Astrocyte (in vitro differentiated cells and primary cell): ENCODE data around the gene GMPPB. TPM values are rescaled to one million over a fixed set of nuclear protein-coding genes. Genes with fewer than 3 reads are reported as not detected.
A peak's percentile ranks its signal among the peaks of the same experiment; 100 is the strongest.

Source experiments
- DNase-seq: peaks from one replicate; pipeline ENCODE4 v3.0.0-alpha.2; 2010; ENCODE audit warnings: low read depth
- FAIRE-seq: peaks from 2 replicates; lab custom pipeline; 2011; peaks lifted over from hg19 to GRCh38; lab: Jason Lieb, UNC
- H2AFZ ChIP-seq: 2 replicates; pipeline ENCODE4 v1.6.0; 2012; ENCODE audit warnings: low read depth, low read length, inconsistent platforms
- H3K27ac ChIP-seq: 2 replicates; pipeline ENCODE4 v1.5.1; 2011; ENCODE audit warnings: low read depth, low read length, inconsistent platforms
- H3K27me3 ChIP-seq: 2 replicates; pipeline ENCODE4 v1.6.0; 2011; ENCODE audit warnings: low read length, inconsistent platforms; ENCODE audit not compliant: insufficient read depth
- H3K36me3 ChIP-seq: 2 replicates; pipeline ENCODE4 v1.5.1; 2011; ENCODE audit warnings: low read length, inconsistent platforms; ENCODE audit not compliant: insufficient read depth
- H3K4me1 ChIP-seq: 2 replicates; pipeline ENCODE4 v1.5.1; 2011; ENCODE audit warnings: low read length, inconsistent platforms; ENCODE audit not compliant: insufficient read depth
- H3K4me2 ChIP-seq: 2 replicates; pipeline ENCODE4 v1.6.0; 2012; ENCODE audit warnings: low read length, inconsistent platforms
- H3K4me3 ChIP-seq: 2 replicates; pipeline ENCODE4 v1.5.1; 2011; ENCODE audit warnings: low read depth, mild to moderate bottlenecking, low read length, inconsistent platforms; ENCODE audit not compliant: insufficient read depth
- H3K79me2 ChIP-seq: 2 replicates; pipeline ENCODE4 v1.6.0; 2012; ENCODE audit warnings: mild to moderate bottlenecking, low read length, inconsistent platforms; ENCODE audit not compliant: insufficient read depth
- H3K9ac ChIP-seq: 2 replicates; pipeline ENCODE4 v1.6.0; 2012; ENCODE audit warnings: mild to moderate bottlenecking, low read length, inconsistent platforms
- H3K9me3 ChIP-seq: 2 replicates; pipeline ENCODE4 v1.5.1; 2012; ENCODE audit warnings: low read depth, mild to moderate bottlenecking, low read length, inconsistent platforms; ENCODE audit not compliant: insufficient read depth
- H4K20me1 ChIP-seq: 2 replicates; pipeline ENCODE4 v1.6.0; 2012; ENCODE audit warnings: low read length, inconsistent platforms; ENCODE audit not compliant: insufficient read depth
- H3K27ac Mint-ChIP-seq: one replicate; pipeline ENCODE4 v1.8.0; 2021; ENCODE audit warnings: mild to moderate bottlenecking, mixed read lengths; ENCODE audit not compliant: unreplicated experiment
- H3K27me3 Mint-ChIP-seq: one replicate; pipeline ENCODE4 v1.8.0; 2021; ENCODE audit warnings: low read depth, mixed read lengths; ENCODE audit not compliant: unreplicated experiment
- H3K36me3 Mint-ChIP-seq: one replicate; pipeline ENCODE4 v1.8.0; 2021; ENCODE audit warnings: low read depth, mixed read lengths; ENCODE audit not compliant: unreplicated experiment
- H3K4me1 Mint-ChIP-seq: one replicate; pipeline ENCODE4 v1.8.0; 2021; ENCODE audit warnings: low read depth, mixed read lengths; ENCODE audit not compliant: unreplicated experiment
- H3K4me3 Mint-ChIP-seq: one replicate; pipeline ENCODE4 v1.8.0; 2021; ENCODE audit warnings: mild to moderate bottlenecking, moderate library complexity, mixed read lengths; ENCODE audit not compliant: unreplicated experiment
- H3K9me3 Mint-ChIP-seq: one replicate; pipeline ENCODE4 v1.8.0; 2021; ENCODE audit warnings: mild to moderate bottlenecking, mixed read lengths; ENCODE audit not compliant: unreplicated experiment
- CTCF ChIP-seq: IDR thresholded peaks from 2 replicates; pipeline ENCODE4 v1.5.1; 2011; ENCODE audit warnings: low read depth, mild to moderate bottlenecking, inconsistent platforms, low read length, moderate library complexity; ENCODE audit not compliant: insufficient read depth
- EZH2 ChIP-seq: IDR thresholded peaks from 2 replicates; pipeline ENCODE4 v1.6.1; 2012; ENCODE audit warnings: mild to moderate bottlenecking, low read length, inconsistent platforms; ENCODE audit not compliant: insufficient read depth
- total RNA-seq: library from RNA; stranded (reverse); gene quantifications from 2 replicates; pipeline ENCODE4 v1.2.1, GENCODE V29; 2021

Gene GMPPB
- total RNA-seq, 1 donor from 2014 or later, result 24.6 TPM

- TF ChIP-seq EZH2 (no peak), CTCF (peak; percentile 63)
- no peaks in the 10 kb centered on the region for H3K9me3 ChIP-seq
- H3K9me3 Mint-ChIP-seq, result no peaks in the 10 kb centered on the region
- no peak overlapping the region for H3K4me3 ChIP-seq
- H3K4me2 ChIP-seq, result no peak overlapping the region
- no peaks in the 10 kb centered on the region for H3K4me1 ChIP-seq
- H3K9ac ChIP-seq, result no peak overlapping the region
- H3K79me2 ChIP-seq, result no peaks in the 10 kb centered on the region
- H4K20me1 ChIP-seq, result peaks cover 9% of the 10 kb centered on the region
- H3K27me3 ChIP-seq, result no peaks in the 10 kb centered on the region
- H3K36me3 ChIP-seq, result no peaks in the 10 kb centered on the region
- peaks cover 14% of the 10 kb centered on the region for H3K36me3 Mint-ChIP-seq
- DNase-seq (no peak), FAIRE-seq (no peak)
- no peak overlapping the region for H3K27ac ChIP-seq
- no peaks in the 10 kb centered on the region for H3K27me3 Mint-ChIP-seq
- peaks cover 8% of the 10 kb centered on the region for H3K4me1 Mint-ChIP-seq
- no peak overlapping the region for H3K27ac Mint-ChIP-seq
- H3K4me3 Mint-ChIP-seq, result no peak overlapping the region
- no peak overlapping the region for H2AFZ ChIP-seq
These were observed 20.3 kb downstream of the GMPPB start for GRCh38 chr3:49703443-49703927.

GRCh38 chr3:49702672-49703071 is 21.1 kb downstream of the GMPPB start:
- DNase-seq, result no peak
- Histone ChIP-seq H3K9ac (no peak overlapping the region), H3K27ac (no peak overlapping the region), H3K27me3 (no peaks in the 10 kb centered on the region), H3K4me2 (no peak overlapping the region), H3K4me1 (no peaks in the 10 kb centered on the region), H3K4me3 (no peak overlapping the region), H2AFZ (no peak overlapping the region), H3K9me3 (no peaks in the 10 kb centered on the region), H3K79me2 (no peaks in the 10 kb centered on the region), H3K36me3 (no peaks in the 10 kb centered on the region), H4K20me1 (peaks cover 6% of the 10 kb centered on the region)
- Mint-ChIP-seq H3K4me1 (peaks cover 7% of the 10 kb centered on the region), H3K4me3 (no peak overlapping the region), H3K36me3 (peaks cover 14% of the 10 kb centered on the region), H3K27ac (no peak overlapping the region), H3K27me3 (no peaks in the 10 kb centered on the region), H3K9me3 (no peaks in the 10 kb centered on the region)
- FAIRE-seq, result no peak
- no peak for TF ChIP-seq CTCF
- TF ChIP-seq EZH2, result no peak

DNA sequence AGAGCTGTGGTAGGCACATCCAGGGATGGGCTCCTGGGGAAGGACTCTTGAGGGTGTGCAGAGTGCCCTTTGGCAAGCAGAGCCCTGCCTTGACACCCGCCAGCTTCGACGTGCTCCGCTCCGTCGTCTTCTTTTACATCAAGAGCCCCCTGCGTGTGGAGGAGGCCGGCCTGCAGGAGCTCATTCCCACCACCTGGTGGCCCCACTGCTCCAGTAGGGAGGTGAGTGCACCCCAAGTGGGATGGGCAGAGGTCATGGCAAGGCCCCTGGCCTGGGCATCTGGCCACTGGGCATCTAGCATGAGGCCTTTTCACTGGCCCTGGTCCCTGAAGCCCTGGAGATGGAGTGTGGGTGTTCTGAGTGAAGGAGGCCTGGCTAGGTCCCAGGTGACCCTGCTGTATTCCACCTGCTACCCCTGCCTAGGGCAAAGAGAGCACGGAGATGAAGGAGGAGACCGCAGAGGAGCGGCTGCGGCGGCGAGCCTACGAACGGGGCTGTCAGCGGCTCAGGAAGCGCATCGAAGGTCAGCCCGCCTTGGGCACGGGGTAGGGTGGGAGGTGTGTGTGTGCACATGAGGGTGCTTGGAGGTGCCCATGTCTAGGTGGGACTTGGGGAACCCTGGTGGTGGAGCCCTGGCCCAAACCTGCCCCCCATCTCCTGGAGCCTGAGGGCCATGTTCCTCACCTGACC is 22.2 kb downstream of the GMPPB start:
- Histone ChIP-seq H3K27me3 (no peaks in the 10 kb centered on the region), H3K9ac (no peak overlapping the region), H2AFZ (no peak overlapping the region), H3K9me3 (no peaks in the 10 kb centered on the region), H4K20me1 (peaks cover 9% of the 10 kb centered on the region), H3K4me3 (no peak overlapping the region), H3K27ac (no peak overlapping the region), H3K4me1 (no peaks in the 10 kb centered on the region), H3K4me2 (no peak overlapping the region), H3K36me3 (no peaks in the 10 kb centered on the region), H3K79me2 (no peaks in the 10 kb centered on the region)
- FAIRE-seq (no peak), DNase-seq (no peak)
- H3K4me3 Mint-ChIP-seq, result no peak overlapping the region
- H3K27ac Mint-ChIP-seq, result no peak overlapping the region
- no peaks in the 10 kb centered on the region for H3K9me3 Mint-ChIP-seq
- no peaks in the 10 kb centered on the region for H3K4me1 Mint-ChIP-seq
- TF ChIP-seq EZH2, result no peak
- peak; percentile 37 for TF ChIP-seq CTCF
- H3K27me3 Mint-ChIP-seq, result no peaks in the 10 kb centered on the region
- peaks cover 13% of the 10 kb centered on the region for H3K36me3 Mint-ChIP-seq
